22Rv1 (cell line): Measurements from ENCODE around the gene PTGES.
"Not testable (repeated sequence)": the region's sequence is repeated elsewhere in the genome, so short reads cannot be mapped to it uniquely, and the experiment has no call there.

Experiments
- H3K27ac ChIP-seq: fragments of 450-650 bp; 2 replicates; pipeline ENCODE4 v1.5.1; 2017
- ZFX ChIP-seq: fragments of 450-650 bp; IDR thresholded peaks from 2 replicates; pipeline ENCODE4 v1.6.1; 2017; ENCODE audit warnings: antibody characterized with exemption, borderline replicate concordance
- TF ChIP-seq, protein P1 (sequence below): fragments of 450-650 bp; IDR thresholded peaks from 2 replicates; pipeline ENCODE4 v1.5.1; 2017; ENCODE audit warnings: mild to moderate bottlenecking

The PTGES gene

DNA sequence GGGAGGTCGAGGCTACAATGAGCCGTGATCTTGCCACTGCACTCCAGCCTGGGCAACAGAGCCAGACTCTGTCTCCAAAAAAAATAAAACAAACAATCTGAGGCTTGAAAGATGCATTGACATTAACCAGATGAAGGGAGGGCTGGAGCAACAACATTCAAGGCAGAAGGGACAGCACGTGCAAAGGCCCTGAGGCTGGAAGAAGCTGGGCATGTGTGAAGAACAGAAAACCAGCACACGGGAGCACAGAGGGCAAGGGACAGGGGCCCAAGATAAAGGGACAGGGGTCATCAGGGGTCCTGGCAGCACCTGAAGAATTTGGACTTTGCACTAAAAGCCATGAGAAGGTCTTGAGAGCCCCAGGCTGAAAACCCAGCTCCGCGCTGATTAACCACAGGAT is 3.3 kb downstream of the PTGES start:
- no peak overlapping the region for H3K27ac ChIP-seq
- TF ChIP-seq, protein P1, sequence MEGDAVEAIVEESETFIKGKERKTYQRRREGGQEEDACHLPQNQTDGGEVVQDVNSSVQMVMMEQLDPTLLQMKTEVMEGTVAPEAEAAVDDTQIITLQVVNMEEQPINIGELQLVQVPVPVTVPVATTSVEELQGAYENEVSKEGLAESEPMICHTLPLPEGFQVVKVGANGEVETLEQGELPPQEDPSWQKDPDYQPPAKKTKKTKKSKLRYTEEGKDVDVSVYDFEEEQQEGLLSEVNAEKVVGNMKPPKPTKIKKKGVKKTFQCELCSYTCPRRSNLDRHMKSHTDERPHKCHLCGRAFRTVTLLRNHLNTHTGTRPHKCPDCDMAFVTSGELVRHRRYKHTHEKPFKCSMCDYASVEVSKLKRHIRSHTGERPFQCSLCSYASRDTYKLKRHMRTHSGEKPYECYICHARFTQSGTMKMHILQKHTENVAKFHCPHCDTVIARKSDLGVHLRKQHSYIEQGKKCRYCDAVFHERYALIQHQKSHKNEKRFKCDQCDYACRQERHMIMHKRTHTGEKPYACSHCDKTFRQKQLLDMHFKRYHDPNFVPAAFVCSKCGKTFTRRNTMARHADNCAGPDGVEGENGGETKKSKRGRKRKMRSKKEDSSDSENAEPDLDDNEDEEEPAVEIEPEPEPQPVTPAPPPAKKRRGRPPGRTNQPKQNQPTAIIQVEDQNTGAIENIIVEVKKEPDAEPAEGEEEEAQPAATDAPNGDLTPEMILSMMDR, result no peak
- no peak for TF ChIP-seq ZFX

DNA sequence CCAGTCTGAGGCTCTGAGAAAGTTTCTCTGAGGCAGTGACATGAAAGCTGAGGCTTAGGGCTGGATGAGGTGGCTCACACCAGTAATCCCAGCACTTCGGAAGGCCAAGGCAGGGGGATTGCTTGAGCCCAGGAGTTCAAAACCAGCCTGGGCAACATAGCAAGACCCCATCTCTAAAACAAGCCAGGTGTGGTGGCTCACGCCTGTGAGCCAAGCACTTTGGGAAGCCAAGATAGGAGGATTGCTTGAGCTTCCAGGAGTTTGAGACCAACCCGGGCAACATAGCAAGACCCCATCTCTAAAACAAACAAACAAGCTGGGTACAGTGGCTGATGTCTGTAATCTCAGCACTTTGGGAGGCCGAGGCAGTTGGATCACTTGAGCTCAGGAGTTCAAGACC is 3.8 kb downstream of the PTGES start:
- not testable (repeated sequence) for H3K27ac ChIP-seq

DNA sequence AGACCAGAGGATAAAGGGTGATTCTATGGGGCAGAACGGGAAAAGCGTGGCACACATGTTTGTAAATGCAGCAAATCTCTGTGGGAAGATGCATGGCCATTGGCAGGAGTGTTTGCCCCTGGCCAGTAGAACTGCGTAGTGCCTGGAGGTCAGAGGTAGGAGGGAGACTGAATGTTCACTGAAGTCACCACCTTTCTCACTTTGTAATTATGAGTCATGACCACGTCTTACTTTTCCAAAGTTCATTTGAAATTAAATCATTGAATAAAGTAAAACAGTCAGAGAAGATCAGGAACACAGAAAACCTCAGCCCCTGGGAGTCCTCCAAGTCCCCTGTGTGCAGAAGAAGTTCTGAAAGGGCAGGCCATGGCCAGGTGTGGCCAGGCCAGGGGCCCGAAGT is 4.6 kb downstream of the PTGES start:
- no peak overlapping the region for H3K27ac ChIP-seq
- TF ChIP-seq, protein P1, result no peak
- TF ChIP-seq ZFX, result no peak

DNA sequence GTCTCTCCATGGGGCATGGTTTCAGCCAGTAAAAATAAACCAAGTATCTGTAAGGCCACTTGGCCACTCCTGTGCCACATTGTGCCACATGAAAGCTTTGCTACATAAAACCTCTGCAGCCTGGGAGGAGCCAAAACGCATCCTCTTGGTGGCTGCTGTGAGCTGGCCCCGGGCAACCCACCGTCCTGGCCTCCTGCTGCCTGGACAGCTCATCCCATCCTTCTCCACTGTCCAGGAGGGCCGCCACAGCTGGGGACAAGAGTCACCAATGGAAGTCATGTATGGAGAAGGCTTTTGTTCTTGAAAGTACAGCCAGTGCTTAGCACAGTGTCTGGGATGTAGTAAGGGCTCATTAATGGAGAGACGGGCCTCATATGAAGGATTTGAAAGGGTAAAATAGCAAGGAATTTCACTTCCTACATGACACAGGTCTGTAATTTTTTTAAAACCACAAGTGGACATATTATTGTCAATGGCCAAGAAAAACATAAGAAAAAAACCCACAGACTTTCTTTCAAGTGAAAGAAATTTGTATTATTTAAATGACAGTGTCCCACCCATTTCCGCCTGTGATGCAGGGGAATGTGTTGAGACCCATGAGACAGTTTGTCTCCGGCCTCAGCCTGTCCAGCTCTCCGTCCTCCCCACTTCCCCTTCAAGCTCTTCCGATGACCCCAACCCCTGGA is 6.6 kb downstream of the PTGES start:
- no peak overlapping the region for H3K27ac ChIP-seq
- TF ChIP-seq, protein P1, result no peak
- no peak for TF ChIP-seq ZFX

DNA sequence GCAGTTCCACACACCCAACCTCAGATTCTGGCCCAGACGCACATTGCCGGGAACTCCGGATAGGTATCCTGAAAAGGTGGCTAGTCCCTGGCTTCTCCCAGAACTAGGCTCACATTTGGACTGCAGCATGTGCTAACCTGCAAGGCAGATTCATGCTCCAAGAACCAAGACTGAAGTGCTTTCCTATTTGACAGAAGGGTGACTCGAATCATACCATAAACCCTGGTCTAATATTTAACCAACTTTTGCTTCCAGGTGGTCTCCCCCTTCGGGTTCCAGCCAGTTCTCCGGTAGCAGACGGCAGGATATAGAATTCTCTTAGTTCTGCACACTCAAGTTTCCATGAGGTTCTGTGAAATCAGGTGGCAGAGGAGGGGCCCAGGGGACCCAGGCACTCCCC is 7.6 kb downstream of the PTGES start:
- TF ChIP-seq ZFX, result no peak
- TF ChIP-seq, protein P1, result no peak
- H3K27ac ChIP-seq, result no peak overlapping the region

DNA sequence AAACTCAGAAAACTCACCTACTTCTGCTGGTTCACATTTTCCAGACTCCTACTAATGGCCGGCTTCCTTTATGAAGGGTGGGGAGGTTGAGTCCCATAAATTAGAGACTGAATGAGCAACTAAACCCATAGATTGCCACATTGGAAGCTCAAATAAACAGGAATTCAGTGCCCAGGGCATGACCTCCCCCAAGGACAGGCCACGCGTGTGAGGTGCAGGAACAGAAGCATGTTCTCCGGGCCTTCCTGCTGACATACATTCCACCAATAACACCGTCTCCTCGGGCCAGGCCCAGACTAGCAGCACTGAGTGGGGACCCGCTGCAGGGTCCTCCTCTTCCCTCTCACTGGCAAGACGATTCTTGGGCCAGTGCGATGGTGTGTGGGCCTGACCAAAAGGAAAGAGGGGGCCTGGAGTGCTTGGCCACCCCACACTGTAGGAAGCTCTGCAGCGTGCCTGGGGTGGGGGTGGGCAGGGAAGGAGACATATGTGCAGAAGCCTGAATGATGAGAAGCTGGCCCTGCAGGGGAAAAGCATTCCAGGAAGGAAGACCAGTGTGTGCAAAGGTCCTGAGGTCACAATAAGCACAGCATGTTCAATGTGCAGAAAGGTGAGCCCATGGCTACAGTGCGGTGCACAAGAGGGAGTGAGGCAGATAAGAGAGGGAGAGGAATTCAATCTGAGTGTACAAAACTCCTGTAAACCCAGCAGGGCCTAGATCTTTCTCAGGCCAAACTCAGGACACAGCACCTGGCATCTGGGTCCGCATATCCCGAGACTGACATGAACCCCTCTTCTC is 12.0 kb downstream of the PTGES start:
- TF ChIP-seq, protein P1, result no peak
- no peak for TF ChIP-seq ZFX
- no peak overlapping the region for H3K27ac ChIP-seq

DNA sequence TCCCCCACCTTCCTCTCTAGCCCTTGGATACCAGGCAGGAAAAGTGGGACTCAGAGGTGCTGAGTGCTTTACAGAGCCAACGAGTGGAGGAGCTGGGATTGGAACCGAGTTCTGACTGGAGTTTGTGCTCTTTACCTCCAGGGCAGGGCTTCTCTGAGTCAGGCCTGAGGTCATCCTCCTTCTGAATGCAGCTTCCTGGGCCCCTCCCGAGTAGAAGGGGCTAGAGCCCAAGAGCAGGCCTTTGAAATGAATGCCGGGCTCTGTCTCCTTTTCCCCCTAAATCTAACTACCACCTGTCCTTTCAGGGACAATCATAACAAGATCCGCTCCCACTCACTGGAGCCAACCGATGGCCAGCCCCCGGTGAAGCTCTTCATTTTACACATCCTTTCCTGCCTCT is 12.7 kb downstream of the PTGES start:
- H3K27ac ChIP-seq, result no peak overlapping the region
- TF ChIP-seq, protein P1, result no peak
- TF ChIP-seq ZFX, result no peak

DNA sequence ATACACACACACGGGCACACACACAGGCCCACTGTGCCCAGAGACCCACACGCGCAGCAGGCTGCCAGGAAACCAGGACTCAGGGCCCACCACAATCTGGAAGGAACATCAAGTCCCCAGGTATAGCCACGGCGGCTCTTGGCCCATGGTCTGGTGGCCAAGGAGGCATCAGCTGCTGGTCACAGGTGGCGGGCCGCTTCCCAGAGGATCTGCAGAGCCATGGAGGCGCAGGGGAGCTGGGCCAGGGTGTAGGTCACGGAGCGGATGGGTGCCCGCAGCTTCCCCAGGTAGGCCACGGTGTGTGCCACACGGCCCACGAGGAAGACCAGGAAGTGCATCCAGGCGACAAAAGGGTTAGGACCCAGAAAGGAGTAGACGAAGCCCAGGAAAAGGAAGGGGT is 13.4 kb downstream of the PTGES start:
- H3K27ac ChIP-seq, result no peak overlapping the region
- TF ChIP-seq, protein P1, result no peak
